SK-N-SH treated with all-trans-retinoic acid at 6 μM for 48 hours (cell line): Measurements from ENCODE around the gene CMBL.
A peak's percentile ranks its signal among the peaks of the same experiment; 100 is the strongest.

Experiments
- ATAC-seq: fragments of 200-7000 bp; cut with Tn5 transposase; 3 replicates; pipeline ENCODE4 v1.9.1; 2020; ENCODE audit warnings: mild to moderate bottlenecking, moderate library complexity
- BACH2 ChIP-seq: fragments of 250-450 bp; sonication (Bioruptor Pico); IDR thresholded peaks from 2 replicates; pipeline ENCODE4 v1.9.0; 2021; ENCODE audit warnings: mild to moderate bottlenecking, borderline replicate concordance
- CSDC2 ChIP-seq: fragments of 250-450 bp; sonication (Bioruptor Pico); IDR thresholded peaks from 2 replicates; pipeline ENCODE4 v1.5.0; 2020; ENCODE audit warnings: mild to moderate bottlenecking, moderate library complexity
- CSRNP3 ChIP-seq: fragments of 250-450 bp; sonication (Bioruptor Pico); IDR thresholded peaks from 2 replicates; pipeline ENCODE4 v1.5.1; 2021; ENCODE audit warnings: mild to moderate bottlenecking, moderate library complexity
- ESRRG ChIP-seq: fragments of 250-450 bp; sonication (Bioruptor Pico); IDR thresholded peaks from 2 replicates; pipeline ENCODE4 v1.6.1; 2021; ENCODE audit warnings: mild to moderate bottlenecking
- GLIS3 ChIP-seq: fragments of 250-450 bp; sonication (Bioruptor Pico); IDR thresholded peaks from 2 replicates; pipeline ENCODE4 v1.5.0; 2020; ENCODE audit warnings: mild to moderate bottlenecking, moderate library complexity
- ISL1 ChIP-seq: fragments of 250-450 bp; sonication (Bioruptor Pico); IDR thresholded peaks from 2 replicates; pipeline ENCODE4 v2.1.2; 2022; ENCODE audit warnings: mild to moderate bottlenecking, moderate library complexity
- OSR1 ChIP-seq: fragments of 250-450 bp; sonication (Bioruptor Pico); IDR thresholded peaks from 2 replicates; pipeline ENCODE4 v1.8.0; 2022; ENCODE audit warnings: moderate library complexity, mild to moderate bottlenecking, inconsistent platforms
- PATZ1 ChIP-seq: fragments of 250-450 bp; sonication (Bioruptor Pico); IDR thresholded peaks from 2 replicates; pipeline ENCODE4 v1.8.0; 2020; ENCODE audit warnings: mild to moderate bottlenecking, moderate library complexity, borderline replicate concordance
- POU6F1 ChIP-seq: fragments of 250-450 bp; sonication (Bioruptor Pico); IDR thresholded peaks from 2 replicates; pipeline ENCODE4 v1.8.0; 2021; ENCODE audit warnings: low read depth, mild to moderate bottlenecking, moderate library complexity, borderline replicate concordance
- PPARA ChIP-seq: fragments of 250-450 bp; sonication (Bioruptor Pico); IDR thresholded peaks from 2 replicates; pipeline ENCODE4 v1.5.0; 2020; ENCODE audit warnings: mild to moderate bottlenecking, borderline replicate concordance
- RARB ChIP-seq: fragments of 250-450 bp; sonication (Bioruptor Pico); IDR thresholded peaks from 2 replicates; pipeline ENCODE4 v1.8.0; 2021; ENCODE audit warnings: mild to moderate bottlenecking, moderate library complexity
- TOX ChIP-seq: fragments of 250-450 bp; sonication (Bioruptor Pico); IDR thresholded peaks from 2 replicates; pipeline ENCODE4 v1.8.0; 2021; ENCODE audit warnings: mild to moderate bottlenecking, moderate library complexity, borderline replicate concordance
- TSHZ2 ChIP-seq: fragments of 250-450 bp; sonication (Bioruptor Pico); IDR thresholded peaks from 2 replicates; pipeline ENCODE4 v1.5.0; 2020; ENCODE audit warnings: mild to moderate bottlenecking, moderate library complexity
- ZC3H10 ChIP-seq: fragments of 250-450 bp; sonication (Bioruptor Pico); IDR thresholded peaks from 2 replicates; pipeline ENCODE4 v1.5.1; 2021; ENCODE audit warnings: mild to moderate bottlenecking, moderate library complexity
- ZFP3 ChIP-seq: fragments of 250-450 bp; sonication (Bioruptor Pico); IDR thresholded peaks from 2 replicates; pipeline ENCODE4 v1.5.0; 2020; ENCODE audit warnings: mild to moderate bottlenecking, moderate library complexity
- ZFP30 ChIP-seq: fragments of 450-650 bp; formaldehyde crosslinking; IDR thresholded peaks from 2 replicates; pipeline ENCODE4 v1.5.0; 2022; ENCODE audit warnings: mild to moderate bottlenecking, moderate library complexity
- ZNF565 ChIP-seq: fragments of 450-650 bp; formaldehyde crosslinking; conservative IDR thresholded peaks from 2 replicates; pipeline ENCODE4 v1.5.0; 2020; ENCODE audit warnings: low read depth, mild to moderate bottlenecking, moderate library complexity
- ZNF70 ChIP-seq: fragments of 450-650 bp; formaldehyde crosslinking; IDR thresholded peaks from 2 replicates; pipeline ENCODE4 v1.5.0; 2020; ENCODE audit warnings: mild to moderate bottlenecking, moderate library complexity
- ZNF8 ChIP-seq: fragments of 450-650 bp; formaldehyde crosslinking; IDR thresholded peaks from 2 replicates; pipeline ENCODE4 v1.5.0; 2020; ENCODE audit warnings: mild to moderate bottlenecking, moderate library complexity
- TF ChIP-seq, protein P1 (sequence below): fragments of 250-450 bp; sonication (Bioruptor Pico); IDR thresholded peaks from 2 replicates; pipeline ENCODE4 v1.5.1; 2020; ENCODE audit warnings: low read depth, mild to moderate bottlenecking, moderate library complexity

The CMBL gene

DNA sequence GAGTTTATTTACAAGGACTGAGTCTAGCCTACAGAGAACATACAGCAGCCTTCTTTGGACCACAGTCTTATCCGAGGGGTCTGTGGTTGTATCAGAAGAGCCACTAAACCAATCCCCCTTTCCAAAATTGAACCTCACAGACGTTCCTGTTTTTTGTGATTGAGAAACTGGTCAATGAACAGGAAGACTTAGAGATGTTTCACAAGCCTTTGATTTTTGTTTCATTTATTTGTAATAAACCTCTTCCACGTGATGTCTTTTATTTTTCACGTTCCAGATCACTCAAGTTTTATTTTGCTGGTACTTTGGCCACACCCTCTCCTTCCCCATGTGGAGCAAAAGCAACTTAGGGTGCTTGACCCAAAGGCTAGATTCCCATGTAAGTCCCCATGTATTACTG lies 41.6 kb downstream of the CMBL start:
- TF ChIP-seq PPARA (CRISPR knock-in tag) (no peak), CSRNP3 (CRISPR knock-in tag) (no peak), GLIS3 (CRISPR knock-in tag) (no peak), ZNF565 (CRISPR knock-in tag) (no peak), TOX (CRISPR knock-in tag) (no peak)
- TF ChIP-seq, all 23 proteins: peak for 0

DNA sequence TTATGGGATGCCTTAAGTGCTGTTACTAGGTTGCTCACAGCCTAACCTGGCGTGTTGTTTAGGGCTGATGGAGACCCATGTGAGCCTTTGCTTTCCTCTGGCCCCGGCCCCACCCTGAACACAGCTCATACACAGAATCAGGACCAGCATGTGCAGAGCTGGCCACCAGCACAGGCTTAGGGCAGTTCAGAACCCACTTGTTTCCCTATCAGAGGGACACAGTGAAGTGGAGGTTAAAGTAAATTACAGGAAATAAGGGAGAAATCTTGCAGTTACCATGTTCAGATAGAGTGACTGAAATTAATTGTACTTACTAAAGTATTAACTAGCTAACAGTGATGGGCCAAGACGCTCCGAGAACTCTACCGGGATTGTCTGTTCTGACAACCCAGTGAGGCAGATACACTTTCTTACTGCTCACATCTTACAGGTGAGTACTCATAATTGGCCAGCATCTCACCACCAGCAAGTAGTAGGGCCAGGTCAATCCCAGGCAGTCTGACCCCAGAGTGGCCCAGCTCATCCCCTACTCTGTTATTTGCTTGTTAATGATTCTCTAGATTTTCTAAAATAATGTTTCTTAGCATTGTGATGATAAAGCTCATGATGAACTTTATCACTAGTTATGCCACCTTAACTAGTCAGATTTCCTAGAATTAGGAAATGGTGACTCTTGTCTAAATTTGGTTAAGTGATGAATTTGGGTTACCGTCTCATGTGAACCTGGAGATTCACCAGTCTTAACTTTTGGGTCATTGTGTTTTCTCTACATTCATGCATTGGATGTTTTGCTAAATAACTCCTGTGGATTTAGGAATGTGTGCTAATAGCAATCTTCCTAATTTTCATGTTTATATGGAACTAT lies 42.2 kb downstream of the CMBL start:
- ATAC-seq = no peak
- TF ChIP-seq POU6F1 = no peak
- TF ChIP-seq OSR1 (CRISPR knock-in tag) = no peak
- TF ChIP-seq ESRRG (CRISPR knock-in tag) = no peak
- no peak for TF ChIP-seq ZNF8 (CRISPR knock-in tag)
- no peak for TF ChIP-seq ZNF70 (CRISPR knock-in tag)
- TF ChIP-seq, protein P1, sequence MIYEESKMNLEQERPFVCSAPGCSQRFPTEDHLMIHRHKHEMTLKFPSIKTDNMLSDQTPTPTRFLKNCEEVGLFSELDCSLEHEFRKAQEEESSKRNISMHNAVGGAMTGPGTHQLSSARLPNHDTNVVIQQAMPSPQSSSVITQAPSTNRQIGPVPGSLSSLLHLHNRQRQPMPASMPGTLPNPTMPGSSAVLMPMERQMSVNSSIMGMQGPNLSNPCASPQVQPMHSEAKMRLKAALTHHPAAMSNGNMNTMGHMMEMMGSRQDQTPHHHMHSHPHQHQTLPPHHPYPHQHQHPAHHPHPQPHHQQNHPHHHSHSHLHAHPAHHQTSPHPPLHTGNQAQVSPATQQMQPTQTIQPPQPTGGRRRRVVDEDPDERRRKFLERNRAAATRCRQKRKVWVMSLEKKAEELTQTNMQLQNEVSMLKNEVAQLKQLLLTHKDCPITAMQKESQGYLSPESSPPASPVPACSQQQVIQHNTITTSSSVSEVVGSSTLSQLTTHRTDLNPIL (CRISPR knock-in tag) = no peak
- TF ChIP-seq CSDC2 (CRISPR knock-in tag) = no peak
- no peak for TF ChIP-seq TSHZ2
- no peak for TF ChIP-seq ZFP3 (CRISPR knock-in tag)

More for the DNA sequence above, 41.6 kb downstream of the CMBL start:
- ATAC-seq = no peak

- no peak for TF ChIP-seq ZFP3 (CRISPR knock-in tag)
- TF ChIP-seq ZNF565 (CRISPR knock-in tag) = no peak
- peak; percentile 46 for TF ChIP-seq ISL1 (CRISPR knock-in tag)
- no peak for TF ChIP-seq ZNF8 (CRISPR knock-in tag)
- no peak for TF ChIP-seq ZC3H10 (CRISPR knock-in tag)
- ATAC-seq = no peak
These were observed 43.1 kb downstream of the CMBL start for GRCh38 chr5:10264604-10265003.

GRCh38 chr5:10262995-10263394 lies 44.7 kb downstream of the CMBL start:
- ATAC-seq = no peak
- TF ChIP-seq RARB (CRISPR knock-in tag) (no peak), ZNF8 (CRISPR knock-in tag) (no peak), ESRRG (CRISPR knock-in tag) (no peak), ZNF70 (CRISPR knock-in tag) (no peak), ZFP30 (CRISPR knock-in tag) (no peak), OSR1 (CRISPR knock-in tag) (no peak), TSHZ2 (no peak), TOX (CRISPR knock-in tag) (no peak), ZFP3 (CRISPR knock-in tag) (no peak), GLIS3 (CRISPR knock-in tag) (no peak), CSDC2 (CRISPR knock-in tag) (no peak), ISL1 (CRISPR knock-in tag) (no peak), ZC3H10 (CRISPR knock-in tag) (no peak), PATZ1 (no peak), PPARA (CRISPR knock-in tag) (no peak), CSRNP3 (CRISPR knock-in tag) (no peak), BACH2 (no peak)
